Prostate gland (tissue), 2 donors: ENCODE data around the gene UNC5A.
"Not testable (repeated sequence)": the region's sequence is repeated elsewhere in the genome, so short reads cannot be mapped to it uniquely, and the experiment has no call there.

Source experiments
- CTCF ChIP-seq, 4 experiments: fragments of 200-600 bp in 2 of 4; fragments of 450-650 bp in 2 of 4; sonication (generic) in 2 of 4; IDR thresholded peaks; 1 replicate in 3 of 4; 2 replicates in 1 of 4; pipeline ENCODE4 v1.5.1; 2016 to 2019; ENCODE audit warnings: antibody characterized with exemption in 4 of 4, mild to moderate bottlenecking in 2 of 4, moderate library complexity in 2 of 4
- POLR2AphosphoS5 ChIP-seq: sonication (generic); formaldehyde crosslinking; IDR thresholded peaks from one replicate; pipeline ENCODE4 v1.6.1; 2017; ENCODE audit warnings: antibody characterized with exemption

- not testable (repeated sequence) for TF ChIP-seq CTCF (IDR thresholded peaks at IDR 0.05); POLR2AphosphoS5
Observed at GRCh38 chr5:176870644-176871043, 60.3 kb downstream of the UNC5A start.
